Breast epithelium (tissue), 4 donors: ENCODE results near the gene USP20. TPM values are rescaled to one million over a fixed set of nuclear protein-coding genes. Genes with fewer than 3 reads are reported as not detected.
A peak's percentile ranks its signal among the peaks of the same experiment; 100 is the strongest.

Source experiments
- DNase-seq, 2 donors: peaks; one replicate each; pipeline ENCODE4 v3.0.0-alpha.2; 2019; ENCODE audit warnings: low spot score in 2 of 2
- H3K27ac ChIP-seq, 2 donors: fragments of 200-600 bp; sonication (generic) in 1 of 2; one replicate each; pipeline ENCODE4 v1.5.1; 2016 to 2019; ENCODE audit warnings: mild to moderate bottlenecking in 1 of 2
- H3K27me3 ChIP-seq, 2 donors: fragments of 200-600 bp; sonication (generic) in 1 of 2; one replicate each; pipeline versions ENCODE4 v1.5.1 to v1.6.0; 2017 to 2019; ENCODE audit warnings: control low read depth in 1 of 2, mild to moderate bottlenecking in 1 of 2
- H3K36me3 ChIP-seq: fragments of 200-600 bp; one replicate; pipeline ENCODE4 v1.5.1; 2019
- H3K4me1 ChIP-seq, 2 donors: fragments of 200-600 bp; sonication (generic); one replicate each; pipeline ENCODE4 v1.5.1; 2016 to 2019; ENCODE audit warnings: control low read depth in 1 of 2
- H3K4me3 ChIP-seq, 3 donors: fragments of 200-600 bp; sonication (generic); 1 replicate in 2 of 3; 2 replicates in 1 of 3; pipeline ENCODE4 v1.5.1; 2016 to 2019; ENCODE audit warnings: mild to moderate bottlenecking in 3 of 3, moderate library complexity in 2 of 3
- H3K9me3 ChIP-seq, 2 donors: fragments of 200-600 bp; sonication (generic) in 1 of 2; one replicate each; pipeline ENCODE4 v1.5.1; 2016 to 2019; ENCODE audit warnings: control low read depth in 1 of 2
- CTCF ChIP-seq, 3 donors: fragments of 450-650 bp; IDR thresholded peaks; one replicate each; pipeline ENCODE4 v1.5.1; 2016 to 2017; ENCODE audit warnings: antibody characterized with exemption in 3 of 3, mild to moderate bottlenecking in 3 of 3, moderate library complexity in 3 of 3
- POLR2A ChIP-seq: fragments of 450-650 bp; IDR thresholded peaks from one replicate; pipeline ENCODE4 v1.6.1; 2016; ENCODE audit warnings: antibody characterized with exemption, mild to moderate bottlenecking, moderate library complexity
- POLR2AphosphoS5 ChIP-seq, 3 donors: sonication (generic); formaldehyde crosslinking; IDR thresholded peaks; one replicate each; pipeline ENCODE4 v1.6.1; 2017; ENCODE audit warnings: antibody characterized with exemption in 3 of 3
- intact Hi-C: fragments of 100-400 bp; cut with DNase I; formaldehyde crosslinking; loops from one replicate; pipeline ENCODE4 v1.15.1; 2023; ENCODE audit warnings: low total_unique reads
- total RNA-seq, 3 donors: library from RNA; depleted of rRNA; stranded (reverse); fragments of >200 nt; gene quantifications; one replicate each; pipeline ENCODE4 v1.1.0, GENCODE V29; 2016

The USP20 gene
- total RNA-seq, 3 donors from 2014 or later, result 15.0 to 30.9 (median 22.3) TPM

- Histone ChIP-seq H3K36me3 (peaks cover 6% of the 10 kb centered on the region), H3K4me1 (no peaks in the 10 kb centered on the region), H3K27ac (peak within 1 kb of the TSS; percentile 66 to 87), H3K4me3 (peak within 1 kb of the TSS; percentile 66 to 97 (median 93)), H3K9me3 (no peaks in the 10 kb centered on the region), H3K27me3 (no peaks in the 10 kb centered on the region)
- TF ChIP-seq POLR2AphosphoS5 (IDR thresholded peaks at IDR 0.05) (peak; percentile 75 to 88 (median 80)), POLR2A (peak; percentile 24), CTCF (IDR thresholded peaks at IDR 0.05) (no peak)
- DNase-seq, result peak; percentile 91 to 96
- intact Hi-C loops, result no loop called here
Observed at GRCh38 chr9:129823935-129824601, 11.2 kb upstream of the USP20 start, which contains the start of gene TOR1A. Gene TOR1A (minus strand): TSS chr9:129824136. CDS start chr9:129824085, 51 bp downstream.

- H3K36me3 ChIP-seq, result peaks cover 8% of the 10 kb centered on the region
- intact Hi-C loops, result no loop called here
- TF ChIP-seq POLR2AphosphoS5 (IDR thresholded peaks at IDR 0.05), result no peak
- TF ChIP-seq CTCF (IDR thresholded peaks at IDR 0.05), result no peak
- TF ChIP-seq POLR2A, result no peak
Observed at GRCh38 chr9:129826344-129826743, 8.9 kb upstream of the USP20 start.

GRCh38 chr9:129826759-129827158, 8.5 kb upstream of the USP20 start:
- intact Hi-C loops, result no loop called here
- no peaks in the 10 kb centered on the region for H3K27me3 ChIP-seq
- no peaks in the 10 kb centered on the region for H3K4me1 ChIP-seq
- TF ChIP-seq POLR2AphosphoS5 (IDR thresholded peaks at IDR 0.05) (no peak), POLR2A (no peak), CTCF (IDR thresholded peaks at IDR 0.05) (no peak)
- no peaks in the 10 kb centered on the region for H3K9me3 ChIP-seq
- H3K4me3 ChIP-seq, result no peak overlapping the region
- H3K27ac ChIP-seq, result no peak overlapping the region
- DNase-seq, result no peak
- H3K36me3 ChIP-seq, result peaks cover 8% of the 10 kb centered on the region

More at GRCh38 chr9:129826344-129826743, 8.9 kb upstream of the USP20 start:
- Histone ChIP-seq H3K4me1 (no peaks in the 10 kb centered on the region), H3K27me3 (no peaks in the 10 kb centered on the region), H3K27ac (no peak overlapping the region), H3K9me3 (no peaks in the 10 kb centered on the region), H3K4me3 (no peak overlapping the region)
- DNase-seq, result no peak

DNA sequence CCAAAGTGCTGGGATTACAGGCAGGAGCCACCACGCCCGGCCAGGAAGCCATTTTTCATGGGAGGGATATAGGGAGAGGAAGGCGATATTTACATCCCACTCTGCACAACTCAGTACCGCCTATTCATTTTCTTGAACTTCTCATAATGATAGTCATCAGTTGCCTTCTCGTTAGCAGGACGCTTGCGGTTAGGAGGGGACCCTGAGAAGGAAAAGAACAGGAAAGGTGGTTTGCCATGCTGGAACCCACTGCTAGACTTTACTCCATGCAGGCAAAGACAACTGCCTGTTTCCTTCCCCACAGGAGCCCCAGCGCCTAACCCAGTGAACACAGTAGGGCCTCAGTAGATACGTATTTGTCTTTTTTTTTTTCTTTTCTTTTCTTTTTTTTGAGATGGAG, 7.2 kb upstream of the USP20 start:
- no peaks in the 10 kb centered on the region for H3K27me3 ChIP-seq
- H3K4me1 ChIP-seq, result no peaks in the 10 kb centered on the region
- H3K4me3 ChIP-seq, result no peak overlapping the region
- no peak for TF ChIP-seq CTCF (IDR thresholded peaks at IDR 0.05)
- no peak for TF ChIP-seq POLR2A
- no peak for TF ChIP-seq POLR2AphosphoS5 (IDR thresholded peaks at IDR 0.05)
- H3K36me3 ChIP-seq, result peaks cover 8% of the 10 kb centered on the region
- no peaks in the 10 kb centered on the region for H3K9me3 ChIP-seq
- no peak for DNase-seq
- no peak overlapping the region for H3K27ac ChIP-seq
- intact Hi-C loops, result no loop called here

DNA sequence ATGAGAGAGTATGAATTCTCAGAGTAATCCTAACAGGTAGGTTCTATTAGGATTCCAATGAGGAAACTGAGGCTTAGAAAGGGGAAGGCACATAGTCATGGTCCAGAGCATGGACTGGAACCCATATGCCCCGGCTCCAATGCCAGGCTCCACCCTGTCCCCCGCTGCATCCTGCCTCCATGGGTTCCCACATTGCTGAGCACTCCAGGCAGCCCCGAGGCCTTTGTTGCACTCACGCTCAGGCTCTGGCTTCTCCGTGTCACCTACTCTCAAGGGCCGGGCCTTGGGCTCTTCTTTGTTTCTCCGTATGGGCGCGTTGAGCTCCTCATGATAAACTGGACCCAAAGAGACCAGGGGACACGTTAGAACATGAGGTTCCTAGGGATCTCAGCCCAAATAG, 6.3 kb upstream of the USP20 start:
- H3K9me3 ChIP-seq, result no peaks in the 10 kb centered on the region
- intact Hi-C loops, result no loop called here
- TF ChIP-seq CTCF (IDR thresholded peaks at IDR 0.05), result no peak
- no peak for TF ChIP-seq POLR2A
- no peak for TF ChIP-seq POLR2AphosphoS5 (IDR thresholded peaks at IDR 0.05)
- H3K4me3 ChIP-seq, result no peak overlapping the region
- H3K36me3 ChIP-seq, result peaks cover 8% of the 10 kb centered on the region
- DNase-seq, result no peak
- no peaks in the 10 kb centered on the region for H3K4me1 ChIP-seq
- H3K27me3 ChIP-seq, result no peaks in the 10 kb centered on the region
- H3K27ac ChIP-seq, result no peak overlapping the region
